Testis (tissue), 3 donors: ENCODE data around the gene TMEM213. TPM values are rescaled to one million over a fixed set of nuclear protein-coding genes. Genes with fewer than 3 reads are reported as not detected.
A peak's percentile ranks its signal among the peaks of the same experiment; 100 is the strongest.

Experiments used
- DNase-seq: peaks from one replicate; pipeline ENCODE4 v3.0.0-alpha.2; 2019
- H3K27ac ChIP-seq, 2 donors: fragments of 200-600 bp; sonication (generic); one replicate each; pipeline ENCODE4 v1.5.1; 2019
- H3K27me3 ChIP-seq: fragments of 200-600 bp; sonication (generic); one replicate; pipeline ENCODE4 v1.5.1; 2019
- H3K36me3 ChIP-seq: fragments of 200-600 bp; sonication (generic); one replicate; pipeline ENCODE4 v1.5.1; 2017; ENCODE audit warnings: low read depth; ENCODE audit errors: missing control alignments
- H3K4me1 ChIP-seq: fragments of 200-600 bp; sonication (generic); one replicate; pipeline ENCODE4 v1.5.1; 2019
- H3K4me3 ChIP-seq, 2 donors: fragments of 200-600 bp; sonication (generic); one replicate each; pipeline ENCODE4 v1.5.1; 2017 to 2019
- H3K9me3 ChIP-seq: fragments of 200-600 bp; sonication (generic); one replicate; pipeline ENCODE4 v1.5.1; 2017
- POLR2A ChIP-seq: fragments of 450-650 bp; IDR thresholded peaks from one replicate; pipeline ENCODE4 v1.6.1; 2017; ENCODE audit warnings: antibody characterized with exemption, mild to moderate bottlenecking, moderate library complexity
- whole genome bisulfite sequencing, 2 donors: methylation state at CpG; one replicate each; pipeline ENCODE4 v1.1.5; 2018; 5-methylcytosine and 5-hydroxymethylcytosine counted together
- intact Hi-C: fragments of 100-400 bp; cut with DNase I; formaldehyde crosslinking; loops from one replicate; pipeline ENCODE4 v1.15.1; 2023; ENCODE audit warnings: low total_unique reads
- polyA plus RNA-seq: library from polyadenylated mRNA; stranded (reverse); fragments of 350-450 nt; fragmentation: Illumina TruSeq; extraction: RNeasy Lipid Tissue Mini Kit (QIAGEN cat#74804); gene quantifications from one replicate; pipeline ENCODE4 v1.2.3, GENCODE V29; 2014; ENCODE audit warnings: low read depth, low replicate concordance; ENCODE audit not compliant: insufficient read depth
- small RNA-seq, 2 donors: library from RNA; depleted of rRNA; stranded (forward); fragments of <200 nt; gene quantifications; one replicate each; pipeline ENCODE3, GENCODE V24; 2016
- total RNA-seq, 2 donors: library from RNA; depleted of rRNA; stranded (reverse); fragments of >200 nt; gene quantifications; one replicate each; pipeline ENCODE4 v1.2.3, GENCODE V29; 2016
- TF ChIP-seq, protein P1 (sequence below), 3 experiments: fragments of 450-650 bp in 2 of 3; fragments of 200-600 bp in 1 of 3; sonication (generic) in 1 of 3; IDR thresholded peaks; one replicate each; pipeline ENCODE4 v1.5.1; 2016 to 2019; ENCODE audit warnings: antibody characterized with exemption in 3 of 3, mild to moderate bottlenecking in 2 of 3, moderate library complexity in 1 of 3

The TMEM213 gene
- total and polyA plus RNA-seq, 3 donors from 2014 or later: 0.09 to 0.31 TPM; not detected in 1

DNA sequence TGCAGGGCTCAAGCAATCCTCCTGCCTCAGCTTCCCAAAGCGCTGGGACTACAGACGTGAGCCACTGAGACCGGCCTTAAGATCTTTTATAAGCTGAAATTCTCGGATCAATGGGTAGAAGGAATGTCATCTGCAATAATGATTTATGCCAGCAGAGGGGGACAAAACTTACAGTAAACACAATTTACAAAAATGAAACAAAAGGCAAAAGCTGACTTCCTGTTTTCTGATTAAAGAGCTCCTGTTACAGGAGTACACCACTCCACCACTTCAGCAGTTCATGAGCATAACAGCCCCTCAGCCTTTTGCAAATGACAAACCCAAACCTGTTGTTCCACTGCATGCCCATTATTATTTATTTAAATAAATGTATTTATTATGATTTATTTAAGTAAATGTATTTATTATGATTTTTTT, 88.7 kb downstream of the TMEM213 start:
- Histone ChIP-seq H3K9me3 (no peaks in the 10 kb centered on the region), H3K27me3 (no peaks in the 10 kb centered on the region), H3K4me1 (no peaks in the 10 kb centered on the region), H3K27ac (no peak overlapping the region), H3K36me3 (no peaks in the 10 kb centered on the region), H3K4me3 (no peak overlapping the region)
- DNase-seq: peak; percentile 28
- WGBS, 2 donors: 49 to 52% methylated on average over 4 of the region's 4 CpGs
- intact Hi-C loops: loop anchor here (10.0 kb wide), 1 partner anchor 98 kb away; the partner anchor contains the start of gene KIAA1549
- no peak for TF ChIP-seq POLR2A
- TF ChIP-seq, protein P1, sequence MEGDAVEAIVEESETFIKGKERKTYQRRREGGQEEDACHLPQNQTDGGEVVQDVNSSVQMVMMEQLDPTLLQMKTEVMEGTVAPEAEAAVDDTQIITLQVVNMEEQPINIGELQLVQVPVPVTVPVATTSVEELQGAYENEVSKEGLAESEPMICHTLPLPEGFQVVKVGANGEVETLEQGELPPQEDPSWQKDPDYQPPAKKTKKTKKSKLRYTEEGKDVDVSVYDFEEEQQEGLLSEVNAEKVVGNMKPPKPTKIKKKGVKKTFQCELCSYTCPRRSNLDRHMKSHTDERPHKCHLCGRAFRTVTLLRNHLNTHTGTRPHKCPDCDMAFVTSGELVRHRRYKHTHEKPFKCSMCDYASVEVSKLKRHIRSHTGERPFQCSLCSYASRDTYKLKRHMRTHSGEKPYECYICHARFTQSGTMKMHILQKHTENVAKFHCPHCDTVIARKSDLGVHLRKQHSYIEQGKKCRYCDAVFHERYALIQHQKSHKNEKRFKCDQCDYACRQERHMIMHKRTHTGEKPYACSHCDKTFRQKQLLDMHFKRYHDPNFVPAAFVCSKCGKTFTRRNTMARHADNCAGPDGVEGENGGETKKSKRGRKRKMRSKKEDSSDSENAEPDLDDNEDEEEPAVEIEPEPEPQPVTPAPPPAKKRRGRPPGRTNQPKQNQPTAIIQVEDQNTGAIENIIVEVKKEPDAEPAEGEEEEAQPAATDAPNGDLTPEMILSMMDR (IDR thresholded peaks at IDR 0.05): peak; percentile 51 to 71 (median 58)

DNA sequence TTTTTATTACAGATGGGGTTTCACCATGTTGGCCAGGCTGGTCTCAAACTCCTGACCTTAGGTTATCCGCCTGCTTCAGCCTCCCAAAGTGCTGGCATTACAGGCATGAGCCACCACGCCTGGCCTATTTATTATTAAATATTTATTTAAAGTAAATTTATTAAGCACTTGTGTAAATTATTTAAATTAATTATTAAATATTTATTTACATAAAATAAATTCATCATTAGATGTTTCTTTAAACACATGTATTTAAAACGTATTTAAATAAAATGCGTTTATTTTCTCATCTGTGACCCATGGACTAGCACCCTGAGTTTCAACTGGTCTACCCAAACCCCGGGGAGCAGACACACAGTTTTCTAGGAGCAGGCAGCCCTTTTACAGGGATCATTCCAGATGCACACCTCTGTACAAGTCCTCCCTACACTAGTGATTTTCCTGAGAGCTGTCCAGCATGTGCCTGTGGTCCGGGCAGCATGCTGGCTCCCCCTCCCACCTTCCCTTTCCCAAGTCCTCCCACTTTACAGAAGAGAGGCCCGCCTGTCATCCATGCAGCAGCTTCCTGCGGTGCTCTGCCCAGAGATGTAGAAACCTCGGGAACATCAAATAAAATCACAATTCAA, 89.4 kb downstream of the TMEM213 start:
- H3K9me3 ChIP-seq: no peaks in the 10 kb centered on the region
- WGBS, 2 donors: 84 to 89% methylated on average over 9 of the region's 9 CpGs
- H3K27me3 ChIP-seq: no peaks in the 10 kb centered on the region
- H3K4me1 ChIP-seq: no peaks in the 10 kb centered on the region
- TF ChIP-seq POLR2A: no peak
- H3K36me3 ChIP-seq: no peaks in the 10 kb centered on the region
- no peak overlapping the region for H3K27ac ChIP-seq
- no peak overlapping the region for H3K4me3 ChIP-seq
- intact Hi-C loops: loop anchor here (10.0 kb wide), 1 partner anchor 98 kb away; the partner anchor contains the start of gene KIAA1549
- no peak for DNase-seq

Small RNA genes lying within 50 kb of the gene (small RNA-seq; reads per million reads assigned to genes)
- gene RNU6-1272P: 0 reads per million in 2 donors

Other genes starting within 250 kb of the TMEM213 start
- gene SVOPL, start 96.6 kb upstream of the TMEM213 start, total RNA-seq: 1 to 10 TPM; 1.1 to 1.7 TPM
- gene SVOPL, start 96.6 kb upstream of the TMEM213 start, polyA plus RNA-seq: 4.0 TPM
- 1 to 10 TPM in 1 of 2 donors, under 1 TPM in 1; 0.79 to 1.8 TPM for gene ATP6V0A4, start 202 bp downstream of the TMEM213 start, total RNA-seq
- 0.65 TPM for gene ATP6V0A4, start 202 bp downstream of the TMEM213 start, polyA plus RNA-seq
- gene KIAA1549, start 183.4 kb downstream of the TMEM213 start, total RNA-seq: 1 to 10 TPM; 7.4 to 8.0 TPM
- gene KIAA1549, start 183.4 kb downstream of the TMEM213 start, polyA plus RNA-seq: 4.4 TPM
- gene ZC3HAV1L, start 238.0 kb downstream of the TMEM213 start, total RNA-seq: 10 to 100 TPM; 22.4 to 22.6 TPM
- gene ZC3HAV1L, start 238.0 kb downstream of the TMEM213 start, polyA plus RNA-seq: 2.5 TPM